GM18909 (cell line): ENCODE results near the gene NGEF.

Source experiments
- ATAC-seq: cut with Tn5 transposase; IDR thresholded peaks from one replicate; pipeline ENCODE4 v1.9.1; 2021; ENCODE audit warnings: mild to moderate bottlenecking; ENCODE audit not compliant: unreplicated experiment, poor library complexity

The NGEF gene

GRCh38 chr2:233002829-233003657, 10.0 kb downstream of the NGEF start:
- no peak for ATAC-seq

DNA sequence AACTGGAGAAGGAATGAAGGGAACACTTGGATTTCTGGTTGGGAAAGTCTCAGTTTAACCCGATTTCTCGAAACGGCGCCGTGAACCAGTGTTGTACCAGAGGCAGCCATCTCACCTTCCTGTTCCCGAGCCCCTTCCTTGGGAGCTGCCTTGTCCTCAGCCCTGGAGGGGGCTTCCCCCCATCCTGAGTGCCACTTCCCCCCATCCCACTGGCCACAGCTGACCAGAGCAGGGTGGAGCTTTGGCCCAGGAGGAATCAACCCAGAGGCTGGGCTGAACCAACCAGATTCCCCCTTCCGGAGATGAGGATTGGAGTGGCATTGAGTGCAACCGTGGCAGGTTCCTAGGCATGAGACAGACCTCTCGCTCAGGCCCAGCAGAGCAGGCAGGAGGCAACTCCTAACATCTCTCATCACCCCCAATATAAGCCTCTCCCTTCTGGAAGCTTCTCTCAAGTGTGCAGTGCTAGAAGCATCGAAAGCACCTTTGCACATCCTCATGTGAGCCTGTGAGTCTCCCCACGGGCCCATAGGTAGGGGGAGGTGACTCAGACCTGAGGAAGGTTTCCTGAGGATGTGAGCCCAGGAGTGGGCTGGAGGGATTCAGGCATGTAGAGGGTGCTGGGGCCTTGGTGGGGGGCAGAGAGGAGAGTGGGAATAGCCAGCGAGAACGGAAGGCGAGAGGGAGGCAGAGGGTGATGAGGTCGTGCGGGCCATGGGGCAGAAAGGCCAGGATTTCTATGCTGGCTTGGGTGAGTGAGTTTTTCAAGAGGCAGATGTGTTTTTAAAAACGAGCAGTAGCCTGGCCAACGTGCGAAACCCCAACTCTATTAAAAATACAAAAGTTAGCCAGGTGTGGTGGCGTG, 11.9 kb downstream of the NGEF start:
- no peak for ATAC-seq

- no peak for ATAC-seq
These were observed 13.7 kb downstream of the NGEF start for GRCh38 chr2:232999354-232999753.

GRCh38 chr2:232998666-232998985, 14.4 kb downstream of the NGEF start:
- no peak for ATAC-seq

GRCh38 chr2:232997749-232998665, 15.0 kb downstream of the NGEF start:
- ATAC-seq, result no peak

GRCh38 chr2:232994446-232994845, 18.6 kb downstream of the NGEF start:
- ATAC-seq, result no peak

DNA sequence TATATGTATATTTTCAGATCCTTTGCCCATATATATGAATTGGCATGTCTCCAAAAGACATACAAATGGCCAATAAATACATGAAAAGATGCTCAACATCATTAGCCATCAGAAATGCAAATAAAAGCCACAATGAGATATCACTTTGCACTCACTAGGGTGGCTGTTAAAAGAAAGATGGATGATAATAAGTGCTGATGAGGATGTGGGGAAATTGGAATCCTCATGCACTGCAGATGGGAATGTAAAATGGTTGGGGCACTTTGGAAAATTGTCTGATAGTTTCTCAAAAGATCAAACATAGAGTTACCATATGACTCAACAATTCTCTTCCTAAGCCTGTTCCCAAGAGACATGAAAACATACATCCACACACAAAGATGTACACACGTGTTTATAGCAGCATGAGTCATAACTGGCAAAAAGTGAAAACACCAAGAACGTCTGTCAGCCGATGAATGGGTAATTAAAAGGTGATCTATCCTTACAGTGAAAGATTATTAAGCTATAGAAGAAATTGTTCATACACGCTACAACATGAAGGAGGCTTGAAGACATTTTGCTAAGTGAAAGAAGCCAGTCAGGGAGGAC, 19.7 kb downstream of the NGEF start:
- no peak for ATAC-seq

DNA sequence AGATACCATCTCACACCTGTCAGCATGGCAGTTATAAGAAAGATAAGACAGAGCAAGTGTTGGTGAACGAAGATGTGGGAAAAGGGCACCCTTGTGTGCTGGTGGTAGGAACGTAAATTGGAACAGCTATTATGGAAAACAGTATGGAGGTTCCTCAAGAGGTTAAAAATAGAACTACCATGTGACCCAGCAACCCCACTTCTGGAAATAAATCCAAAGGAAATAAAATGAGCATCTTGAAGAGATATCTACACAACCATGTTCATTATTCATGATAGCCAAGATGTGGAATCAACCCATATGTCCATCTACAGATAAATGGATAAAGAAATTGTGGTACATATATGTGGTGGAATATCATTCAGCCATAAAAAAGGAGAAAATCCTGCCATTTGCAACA, 26.9 kb downstream of the NGEF start:
- ATAC-seq, result no peak

GRCh38 chr2:232984451-232985207, 28.4 kb downstream of the NGEF start:
- no peak for ATAC-seq

DNA sequence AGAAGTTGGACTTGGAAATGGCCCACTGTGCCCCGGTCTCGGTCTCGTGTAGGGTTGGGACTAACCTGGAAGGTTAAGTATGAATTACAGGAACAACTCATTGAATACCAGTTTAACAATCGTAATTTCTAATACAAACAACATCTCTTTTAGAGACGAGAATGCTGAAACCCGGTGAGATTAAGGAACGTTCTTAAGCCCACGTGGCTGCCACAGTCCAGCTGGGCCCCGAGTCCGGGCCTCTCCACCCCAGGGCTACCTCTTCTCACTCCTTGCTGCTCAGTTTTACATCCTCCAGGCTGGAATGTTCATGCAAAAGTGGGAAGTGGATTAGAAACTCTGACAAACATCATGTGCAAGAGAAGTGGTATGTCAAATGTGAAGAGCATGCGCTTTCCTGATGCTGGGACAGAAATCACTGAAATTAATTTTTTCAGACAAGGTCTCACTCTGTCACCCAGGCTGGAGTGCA, 29.4 kb downstream of the NGEF start:
- ATAC-seq, result no peak

GRCh38 chr2:232982926-232983668, 30.0 kb downstream of the NGEF start:
- ATAC-seq, result no peak

DNA sequence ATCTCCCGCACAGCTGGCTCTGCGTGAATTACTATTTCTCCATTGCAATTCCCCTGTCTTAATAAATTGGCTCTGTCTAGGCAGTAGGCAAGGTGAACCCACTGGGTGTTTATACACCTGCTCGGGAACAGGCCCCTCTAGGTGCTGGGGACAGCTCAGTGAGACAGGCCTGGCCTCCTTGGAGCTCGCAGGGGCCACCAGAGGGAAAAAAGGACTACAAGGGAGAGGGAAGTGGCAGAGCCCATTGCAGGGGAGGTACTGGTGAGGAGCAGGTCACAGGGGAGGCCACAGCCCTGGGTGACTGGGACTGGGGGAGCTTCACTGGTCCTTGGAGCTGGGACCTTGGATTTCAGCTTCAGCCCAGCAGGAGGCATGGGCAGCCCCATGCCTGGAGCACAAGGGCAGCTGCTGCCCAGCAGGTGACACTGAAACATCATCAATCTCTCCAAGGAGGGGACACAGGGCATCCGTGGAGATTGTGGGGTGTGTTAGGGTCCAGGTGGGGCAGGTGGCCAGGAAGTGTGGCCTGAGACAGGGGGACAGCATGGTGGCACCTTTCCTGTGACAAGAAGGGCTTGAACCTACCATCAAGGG, 31.2 kb downstream of the NGEF start:
- ATAC-seq, result no peak

- no peak for ATAC-seq
These were observed 31.7 kb downstream of the NGEF start for GRCh38 chr2:232981356-232981755.

DNA sequence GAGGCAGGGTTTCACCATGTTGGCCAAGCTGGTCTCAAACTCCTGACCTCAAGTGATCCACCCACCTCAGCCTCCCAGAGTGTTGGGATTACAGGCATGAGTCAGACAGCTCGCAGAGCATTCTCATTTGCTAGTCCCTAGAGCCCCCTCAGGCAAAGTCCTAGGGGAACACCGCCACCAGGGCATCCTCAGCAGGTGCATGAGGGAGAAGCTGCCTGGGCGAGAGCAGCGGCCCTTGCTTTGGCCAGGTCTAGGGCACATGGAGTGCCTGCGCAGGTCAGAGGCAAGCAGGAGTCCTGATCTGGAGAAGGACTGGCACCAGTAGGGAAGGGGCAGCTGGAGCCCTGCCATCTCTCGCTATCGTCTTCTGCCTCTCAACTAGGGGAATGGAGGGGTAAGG, 32.4 kb downstream of the NGEF start:
- no peak for ATAC-seq

- no peak for ATAC-seq
These were observed 33.1 kb downstream of the NGEF start for GRCh38 chr2:232979871-232980461.

DNA sequence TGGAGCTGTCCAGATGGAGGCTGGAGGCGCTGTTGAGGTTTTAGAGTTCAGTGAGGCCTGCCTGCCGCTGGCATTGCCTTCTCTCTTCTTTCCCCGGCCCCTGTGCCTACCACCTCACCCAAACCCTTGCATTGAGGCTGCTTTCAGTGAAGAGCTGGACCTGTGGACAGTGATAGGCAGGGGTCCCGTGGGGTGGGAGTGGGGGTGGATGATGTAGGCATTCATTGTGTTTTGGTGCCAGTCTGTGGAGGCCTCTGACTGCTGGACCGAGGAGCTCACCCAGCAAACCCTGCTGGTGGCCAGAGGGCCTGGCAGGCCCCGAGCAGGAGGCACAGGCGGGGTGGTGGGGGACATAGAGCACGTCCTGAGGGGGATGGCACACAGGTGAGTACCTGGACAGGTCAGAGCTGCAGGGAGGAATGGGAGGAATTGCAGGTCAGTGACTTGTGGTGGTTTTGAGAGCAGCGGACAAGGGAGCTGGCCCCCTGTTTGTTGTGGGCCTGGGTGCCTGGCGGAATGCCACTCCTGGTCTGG, 35.6 kb downstream of the NGEF start:
- ATAC-seq, result no peak

- ATAC-seq, result no peak
These were observed 36.2 kb downstream of the NGEF start for GRCh38 chr2:232976666-232977437.
